ENCODE results near the gene ADAMTS19. TPM values are rescaled to one million over a fixed set of nuclear protein-coding genes. Genes with fewer than 3 reads are reported as not detected.
"Not testable (repeated sequence)": the region's sequence is repeated elsewhere in the genome, so short reads cannot be mapped to it uniquely, and the experiment has no call there.

The ADAMTS19 gene
- total and polyA plus RNA-seq, 9 donors = 11.5 to 39.6 (median 15.9) TPM

DNA sequence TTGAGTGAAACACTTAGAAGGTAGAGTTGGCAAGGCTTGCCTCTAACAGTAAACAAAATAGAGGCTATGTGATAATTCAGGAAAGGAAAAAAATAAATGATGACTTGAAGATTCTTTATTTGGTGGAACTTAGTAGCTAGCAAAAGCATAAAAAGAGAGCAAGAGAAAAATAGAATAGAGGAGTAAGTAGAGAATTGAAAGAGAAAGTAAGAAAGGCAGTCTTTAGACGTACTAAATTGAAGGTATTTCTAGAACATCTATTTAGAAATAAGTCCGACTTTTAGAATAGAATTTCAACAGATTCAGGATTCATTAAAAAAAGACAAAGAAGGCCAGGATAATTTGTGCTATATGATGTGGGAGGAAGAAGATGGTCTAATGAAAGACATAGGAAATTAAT lies 159.7 kb downstream of the ADAMTS19 start:
- DNase-seq = no peak
- H3K36me3 ChIP-seq (ENCODE audit: control insufficient read depth, insufficient read depth, low read length) = peaks cover 2% of the 10 kb centered on the region
- no peaks in the 10 kb centered on the region for H3K27me3 ChIP-seq (ENCODE audit: control insufficient read depth, insufficient read depth, low read length)
- H3K4me3 ChIP-seq (ENCODE audit: low read length) = no peak overlapping the region
- no peaks in the 10 kb centered on the region for H3K9me3 ChIP-seq (replicated peaks; ENCODE audit: control insufficient read depth, low read depth, low read length)
- no CpG with 5 or more reads among the region's 2 CpGs for WGBS (ENCODE audit: insufficient coverage)
- H3K27ac ChIP-seq (ENCODE audit: low read length) = no peak overlapping the region
- H3K4me1 ChIP-seq (ENCODE audit: control insufficient read depth, insufficient read depth, low read length) = no peaks in the 10 kb centered on the region

DNA sequence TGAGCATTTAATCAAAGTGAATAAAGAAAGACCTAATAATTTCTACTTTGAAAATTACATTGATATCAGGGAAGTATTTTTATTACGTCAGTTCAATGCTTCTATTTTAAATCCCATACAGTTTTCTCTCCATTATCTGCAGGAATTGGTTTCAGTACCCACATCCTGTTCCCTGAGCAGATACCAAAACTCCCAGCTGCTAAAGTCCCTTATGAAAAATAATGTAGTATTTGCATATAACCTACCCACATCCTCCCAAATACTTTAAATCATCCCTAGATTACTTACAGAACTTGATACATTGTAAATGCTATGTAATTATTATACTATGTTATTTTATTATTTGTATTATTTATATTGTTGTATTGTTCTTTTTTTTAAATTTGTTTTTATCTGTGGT lies 162.4 kb downstream of the ADAMTS19 start:
- Histone ChIP-seq H3K4me1 (ENCODE audit: control insufficient read depth, insufficient read depth, low read length) (no peaks in the 10 kb centered on the region), H3K36me3 (ENCODE audit: control insufficient read depth, insufficient read depth, low read length) (peaks cover 2% of the 10 kb centered on the region), H3K4me3 (ENCODE audit: low read length) (no peak overlapping the region), H3K9me3 (replicated peaks; ENCODE audit: control insufficient read depth, low read depth, low read length) (no peaks in the 10 kb centered on the region), H3K27ac (ENCODE audit: low read length) (no peak overlapping the region), H3K27me3 (ENCODE audit: control insufficient read depth, insufficient read depth, low read length) (no peaks in the 10 kb centered on the region)
- no peak for DNase-seq
- WGBS (ENCODE audit: insufficient coverage) = no CpG with 5 or more reads among the region's 1 CpG

DNA sequence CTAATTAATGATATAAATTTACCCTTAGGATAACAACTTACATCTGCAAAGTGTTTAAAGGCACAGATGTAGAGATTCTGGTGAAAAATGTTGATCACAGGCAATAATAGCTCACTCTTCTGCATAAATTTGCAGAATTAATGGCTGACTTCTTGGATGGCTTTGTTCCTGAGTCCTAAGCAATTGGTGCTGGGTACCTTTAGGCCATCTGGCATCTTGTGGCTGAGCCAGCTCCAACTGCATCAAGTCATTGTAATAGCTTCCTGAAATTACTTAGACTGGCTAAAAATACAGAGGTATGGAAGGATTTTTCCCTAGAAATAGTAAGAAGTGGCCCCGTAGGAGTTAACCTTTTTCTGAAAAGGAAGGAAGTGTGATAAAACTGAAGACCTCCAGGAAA lies 169.5 kb downstream of the ADAMTS19 start:
- Histone ChIP-seq H3K4me1 (ENCODE audit: control insufficient read depth, insufficient read depth, low read length) (no peaks in the 10 kb centered on the region), H3K27me3 (ENCODE audit: control insufficient read depth, insufficient read depth, low read length) (no peaks in the 10 kb centered on the region), H3K4me3 (ENCODE audit: low read length) (no peak overlapping the region), H3K9me3 (replicated peaks; ENCODE audit: control insufficient read depth, low read depth, low read length) (peaks cover 5% of the 10 kb centered on the region), H3K36me3 (ENCODE audit: control insufficient read depth, insufficient read depth, low read length) (no peaks in the 10 kb centered on the region), H3K27ac (ENCODE audit: low read length) (no peak overlapping the region)
- WGBS (ENCODE audit: insufficient coverage) = no CpG with 5 or more reads among the region's 1 CpG
- DNase-seq = peak; percentile 14

DNA sequence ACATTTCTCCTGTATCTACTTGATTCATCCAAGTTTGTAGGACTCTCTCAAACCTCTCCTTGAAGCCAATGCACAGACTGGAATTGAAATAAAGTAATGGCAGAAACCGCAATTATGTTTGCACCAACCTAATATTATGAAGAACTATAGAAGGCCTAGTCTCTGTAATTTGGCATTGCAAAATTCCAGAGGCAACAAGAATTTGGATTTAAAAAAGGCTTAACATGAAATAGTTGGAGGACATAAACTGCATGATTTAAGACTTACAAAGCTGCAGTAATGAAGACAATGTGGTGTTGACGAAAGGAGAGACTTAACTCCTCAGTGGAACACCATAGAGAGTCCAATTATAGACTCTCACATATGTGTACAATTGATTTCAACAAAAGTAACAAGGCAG lies 170.0 kb downstream of the ADAMTS19 start:
- Histone ChIP-seq H3K27me3 (ENCODE audit: control insufficient read depth, insufficient read depth, low read length) (no peaks in the 10 kb centered on the region), H3K4me1 (ENCODE audit: control insufficient read depth, insufficient read depth, low read length) (no peaks in the 10 kb centered on the region), H3K9me3 (replicated peaks; ENCODE audit: control insufficient read depth, low read depth, low read length) (peaks cover 5% of the 10 kb centered on the region), H3K27ac (ENCODE audit: low read length) (no peak overlapping the region), H3K36me3 (ENCODE audit: control insufficient read depth, insufficient read depth, low read length) (no peaks in the 10 kb centered on the region), H3K4me3 (ENCODE audit: low read length) (no peak overlapping the region)
- DNase-seq = peak; percentile 34
- no CpG with 5 or more reads among the region's 2 CpGs for WGBS (ENCODE audit: insufficient coverage)

DNA sequence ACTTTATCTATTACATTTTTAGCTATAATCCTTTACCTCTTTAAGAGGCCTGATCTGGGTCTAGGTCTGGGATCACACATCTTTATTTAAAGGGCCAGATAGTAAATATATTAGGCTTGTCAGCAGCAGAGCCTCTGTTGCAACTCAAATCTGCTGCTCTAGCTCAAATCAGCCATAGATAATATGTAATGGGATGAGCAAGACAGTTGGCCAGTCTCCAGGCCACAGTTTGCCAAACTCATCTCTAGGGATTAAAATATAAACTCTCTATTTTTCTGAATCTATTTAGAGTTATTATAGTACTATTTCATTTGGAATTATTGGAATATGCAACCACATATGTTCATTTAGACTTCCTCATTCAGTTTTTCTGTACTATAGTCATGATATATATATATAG lies 171.9 kb downstream of the ADAMTS19 start:
- Histone ChIP-seq H3K4me1 (ENCODE audit: control insufficient read depth, insufficient read depth, low read length) (no peaks in the 10 kb centered on the region), H3K27ac (ENCODE audit: low read length) (no peak overlapping the region), H3K36me3 (ENCODE audit: control insufficient read depth, insufficient read depth, low read length) (no peaks in the 10 kb centered on the region), H3K4me3 (ENCODE audit: low read length) (no peak overlapping the region), H3K27me3 (ENCODE audit: control insufficient read depth, insufficient read depth, low read length) (no peaks in the 10 kb centered on the region), H3K9me3 (replicated peaks; ENCODE audit: control insufficient read depth, low read depth, low read length) (peaks cover 5% of the 10 kb centered on the region)
- DNase-seq = peak; percentile 92

DNA sequence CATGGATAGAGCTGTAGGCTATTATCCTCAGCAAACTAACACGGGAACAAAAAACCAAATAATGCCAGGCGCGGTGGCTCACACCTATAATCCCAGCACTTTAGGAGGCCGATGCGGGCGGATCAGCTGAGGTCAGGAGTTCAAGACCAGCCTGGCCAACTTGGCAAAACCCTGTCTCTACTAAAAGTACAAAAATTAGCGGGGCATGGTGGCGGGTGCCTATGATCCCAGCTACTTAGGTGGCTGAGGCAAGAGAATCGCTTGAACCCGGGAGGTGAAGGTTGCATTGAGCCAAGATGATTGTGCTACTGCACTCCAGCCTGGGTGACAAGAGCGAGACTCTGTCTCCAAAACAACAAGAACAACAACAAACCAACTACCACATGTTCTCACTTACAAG lies 177.4 kb downstream of the ADAMTS19 start:
- H3K27ac ChIP-seq (ENCODE audit: low read length); H3K4me1 ChIP-seq (ENCODE audit: control insufficient read depth, insufficient read depth, low read length); H3K9me3 ChIP-seq (replicated peaks; ENCODE audit: control insufficient read depth, low read depth, low read length); H3K36me3 ChIP-seq (ENCODE audit: control insufficient read depth, insufficient read depth, low read length); H3K27me3 ChIP-seq (ENCODE audit: control insufficient read depth, insufficient read depth, low read length); DNase-seq; H3K4me3 ChIP-seq (ENCODE audit: low read length): not testable (repeated sequence)
- 95% methylated on average over 8 of the region's 11 CpGs for WGBS (ENCODE audit: insufficient coverage)

DNA sequence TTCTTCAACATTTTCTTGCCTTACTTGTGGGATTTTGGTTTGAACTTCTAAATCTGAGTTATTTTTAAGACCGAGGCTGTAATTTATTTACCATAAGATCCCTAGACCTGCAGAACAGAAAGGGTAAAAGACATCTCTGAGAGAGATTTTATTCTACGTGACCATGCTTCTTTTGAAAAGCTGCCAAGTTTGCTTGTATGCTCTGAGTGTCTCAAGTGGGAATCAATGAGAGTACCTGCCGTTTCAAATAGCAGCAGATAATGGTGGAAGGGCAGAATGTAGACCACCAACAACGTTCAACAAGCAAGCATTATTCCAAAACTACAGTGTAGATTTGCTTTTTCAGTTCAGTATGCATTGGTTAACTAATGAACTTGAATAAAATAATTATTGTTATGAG lies 179.2 kb downstream of the ADAMTS19 start:
- H3K27me3 ChIP-seq (ENCODE audit: control insufficient read depth, insufficient read depth, low read length) = no peaks in the 10 kb centered on the region
- no CpG with 5 or more reads among the region's 4 CpGs for WGBS (ENCODE audit: insufficient coverage)
- H3K27ac ChIP-seq (ENCODE audit: low read length) = no peak overlapping the region
- H3K9me3 ChIP-seq (replicated peaks; ENCODE audit: control insufficient read depth, low read depth, low read length) = no peaks in the 10 kb centered on the region
- no peak overlapping the region for H3K4me3 ChIP-seq (ENCODE audit: low read length)
- no peak for DNase-seq
- no peaks in the 10 kb centered on the region for H3K4me1 ChIP-seq (ENCODE audit: control insufficient read depth, insufficient read depth, low read length)
- no peaks in the 10 kb centered on the region for H3K36me3 ChIP-seq (ENCODE audit: control insufficient read depth, insufficient read depth, low read length)

DNA sequence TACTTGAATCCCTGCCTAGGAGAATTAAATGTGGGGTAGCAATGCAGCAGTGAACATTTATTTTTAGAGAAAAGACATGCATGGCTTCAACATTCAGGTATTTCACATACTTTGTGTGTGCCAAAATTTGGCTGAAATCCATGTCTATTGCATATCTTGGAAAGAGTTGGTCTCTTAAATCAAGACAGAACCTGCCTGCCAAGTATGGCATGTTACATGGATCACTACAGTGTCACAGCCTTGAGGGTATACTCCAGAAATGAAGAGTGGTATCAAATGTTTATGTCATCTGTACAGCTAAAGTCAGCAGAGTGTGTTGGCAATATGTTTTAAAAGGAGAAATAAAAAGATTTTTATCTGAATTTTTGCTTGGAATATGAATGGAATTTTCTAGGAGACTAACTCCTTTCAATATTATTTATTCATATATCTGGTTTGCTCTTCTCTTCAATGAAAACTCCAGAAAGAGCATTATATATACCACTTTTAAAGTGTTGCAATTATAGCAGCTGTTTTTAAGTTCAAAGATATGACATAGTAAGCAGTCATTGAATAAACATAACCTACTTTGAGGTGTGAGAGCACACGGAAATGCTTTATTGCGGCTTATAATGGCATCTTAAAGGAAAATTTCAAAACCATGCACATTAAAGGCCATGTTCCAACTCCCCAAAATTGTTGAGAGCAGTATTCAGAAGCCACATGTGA lies 192.4 kb downstream of the ADAMTS19 start:
- peaks cover 13% of the 10 kb centered on the region for H3K36me3 ChIP-seq (ENCODE audit: control insufficient read depth, insufficient read depth, low read length)
- H3K27ac ChIP-seq (ENCODE audit: low read length) = peak overlapping the region; percentile 77
- H3K9me3 ChIP-seq (replicated peaks; ENCODE audit: control insufficient read depth, low read depth, low read length) = no peaks in the 10 kb centered on the region
- no peak overlapping the region for H3K4me3 ChIP-seq (ENCODE audit: low read length)
- H3K27me3 ChIP-seq (ENCODE audit: control insufficient read depth, insufficient read depth, low read length) = no peaks in the 10 kb centered on the region
- peaks cover 2% of the 10 kb centered on the region for H3K4me1 ChIP-seq (ENCODE audit: control insufficient read depth, insufficient read depth, low read length)
- no CpG with 5 or more reads among the region's 2 CpGs for WGBS (ENCODE audit: insufficient coverage)
- DNase-seq = peak; percentile 77

DNA sequence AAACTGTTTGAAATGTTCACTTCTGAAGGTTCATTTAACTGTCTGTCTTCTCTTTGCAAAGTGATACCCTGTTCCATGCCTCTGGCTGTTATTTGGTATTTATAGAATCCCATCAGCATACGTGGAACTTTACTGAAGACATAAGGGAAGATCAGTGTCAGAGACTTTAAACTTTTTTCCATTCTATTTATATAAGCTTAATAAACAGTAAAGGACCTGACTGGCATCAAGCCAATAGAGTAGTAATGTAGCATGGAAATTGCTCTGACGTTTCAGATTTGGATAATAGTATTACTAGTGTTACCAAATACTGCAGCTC lies 192.9 kb downstream of the ADAMTS19 start:
- Histone ChIP-seq H3K36me3 (ENCODE audit: control insufficient read depth, insufficient read depth, low read length) (peaks cover 11% of the 10 kb centered on the region), H3K4me3 (ENCODE audit: low read length) (no peak overlapping the region), H3K27ac (ENCODE audit: low read length) (peak overlapping the region; percentile 77), H3K9me3 (replicated peaks; ENCODE audit: control insufficient read depth, low read depth, low read length) (no peaks in the 10 kb centered on the region), H3K27me3 (ENCODE audit: control insufficient read depth, insufficient read depth, low read length) (no peaks in the 10 kb centered on the region), H3K4me1 (ENCODE audit: control insufficient read depth, insufficient read depth, low read length) (peaks cover 2% of the 10 kb centered on the region)
- DNase-seq = peak; percentile 89
- WGBS (ENCODE audit: insufficient coverage) = no CpG with 5 or more reads among the region's 2 CpGs

DNA sequence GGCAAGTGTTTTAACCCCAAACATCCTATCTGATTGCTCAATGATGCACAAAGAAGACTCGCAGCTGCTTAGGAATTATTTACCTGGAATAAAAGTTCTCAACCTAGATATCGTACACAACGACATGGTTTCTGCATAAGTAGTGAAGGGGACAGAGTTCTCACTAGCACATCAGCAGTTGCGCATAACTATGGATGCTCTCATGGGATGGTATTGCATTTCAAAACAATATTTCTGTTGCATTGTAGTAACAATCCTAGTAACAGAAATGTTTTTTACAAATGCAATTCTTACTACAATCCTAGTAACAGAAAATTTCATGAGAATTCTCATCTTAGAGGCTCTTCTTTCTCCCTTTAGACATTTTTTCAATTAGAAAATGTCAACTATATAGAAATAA lies 193.3 kb downstream of the ADAMTS19 start:
- H3K27me3 ChIP-seq (ENCODE audit: control insufficient read depth, insufficient read depth, low read length) = no peaks in the 10 kb centered on the region
- H3K9me3 ChIP-seq (replicated peaks; ENCODE audit: control insufficient read depth, low read depth, low read length) = no peaks in the 10 kb centered on the region
- no peak overlapping the region for H3K4me3 ChIP-seq (ENCODE audit: low read length)
- DNase-seq = peak; percentile 67
- peaks cover 2% of the 10 kb centered on the region for H3K4me1 ChIP-seq (ENCODE audit: control insufficient read depth, insufficient read depth, low read length)
- peaks cover 11% of the 10 kb centered on the region for H3K36me3 ChIP-seq (ENCODE audit: control insufficient read depth, insufficient read depth, low read length)
- WGBS (ENCODE audit: insufficient coverage) = no CpG with 5 or more reads among the region's 4 CpGs
- H3K27ac ChIP-seq (ENCODE audit: low read length) = peak overlapping the region; percentile 77

DNA sequence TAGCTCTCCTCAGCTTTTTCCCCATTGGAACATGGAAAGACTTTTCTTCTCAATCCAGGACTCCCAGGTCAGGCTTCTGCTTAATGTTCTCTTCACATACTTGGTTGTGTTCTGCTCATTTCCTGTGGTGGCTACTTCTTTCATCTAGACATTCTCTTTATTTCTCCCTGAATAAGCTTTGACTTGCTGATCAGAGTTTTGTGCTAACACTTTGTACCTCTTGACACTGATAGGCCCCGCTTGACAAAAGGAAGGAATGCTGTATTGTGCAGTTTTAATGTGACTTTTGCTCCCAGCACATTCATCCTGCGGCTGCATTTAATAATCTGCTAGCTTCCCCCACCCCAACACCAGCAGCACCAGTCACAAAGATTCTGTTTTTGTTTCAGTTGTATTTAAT lies 196.9 kb downstream of the ADAMTS19 start:
- H3K9me3 ChIP-seq (replicated peaks; ENCODE audit: control insufficient read depth, low read depth, low read length) = no peaks in the 10 kb centered on the region
- H3K4me1 ChIP-seq (ENCODE audit: control insufficient read depth, insufficient read depth, low read length) = peaks cover 5% of the 10 kb centered on the region
- WGBS (ENCODE audit: insufficient coverage) = no CpG with 5 or more reads among the region's 2 CpGs
- H3K36me3 ChIP-seq (ENCODE audit: control insufficient read depth, insufficient read depth, low read length) = no peaks in the 10 kb centered on the region
- no peaks in the 10 kb centered on the region for H3K27me3 ChIP-seq (ENCODE audit: control insufficient read depth, insufficient read depth, low read length)
- no peak for DNase-seq
- H3K27ac ChIP-seq (ENCODE audit: low read length) = no peak overlapping the region
- H3K4me3 ChIP-seq (ENCODE audit: low read length) = no peak overlapping the region

All from muscle of leg (tissue), 11 donors.